Measurements from ENCODE around the gene NCBP3.
"Not testable (repeated sequence)": the region's sequence is repeated elsewhere in the genome, so short reads cannot be mapped to it uniquely, and the experiment has no call there.

Gene NCBP3

GRCh38 chr17:3879591-3880417 lies 33.8 kb upstream of the NCBP3 start:
- no peak for DNase-seq (ENCODE audit: low spot score)

- no peak for DNase-seq (ENCODE audit: low spot score)
These were observed 33.1 kb upstream of the NCBP3 start for GRCh38 chr17:3879186-3879585.

GRCh38 chr17:3877220-3877619 lies 31.2 kb upstream of the NCBP3 start:
- no peak for DNase-seq (ENCODE audit: low spot score)

GRCh38 chr17:3875317-3875716 lies 29.3 kb upstream of the NCBP3 start:
- no peak for DNase-seq (ENCODE audit: low spot score)

GRCh38 chr17:3873862-3874261 lies 27.8 kb upstream of the NCBP3 start:
- no peak for DNase-seq (ENCODE audit: low spot score)

- no peak for DNase-seq (ENCODE audit: low spot score)
These were observed 24.8 kb upstream of the NCBP3 start for GRCh38 chr17:3870871-3871306.

GRCh38 chr17:3867606-3868005 lies 21.6 kb upstream of the NCBP3 start:
- no peak for DNase-seq (ENCODE audit: low spot score)

GRCh38 chr17:3867106-3867505 lies 21.1 kb upstream of the NCBP3 start:
- DNase-seq (ENCODE audit: low spot score): no peak

GRCh38 chr17:3866276-3866675 lies 20.2 kb upstream of the NCBP3 start:
- peak; percentile 26 for DNase-seq (ENCODE audit: low spot score)

- peak; percentile 26 for DNase-seq (ENCODE audit: low spot score)
These were observed 19.1 kb upstream of the NCBP3 start for GRCh38 chr17:3865176-3865575.

- DNase-seq (ENCODE audit: low spot score): no peak
These were observed 18.5 kb upstream of the NCBP3 start for GRCh38 chr17:3864534-3864933.

GRCh38 chr17:3861761-3862681 lies 16.0 kb upstream of the NCBP3 start:
- no peak for DNase-seq (ENCODE audit: low spot score)

- DNase-seq (ENCODE audit: low spot score): no peak
These were observed 15.1 kb upstream of the NCBP3 start for GRCh38 chr17:3860939-3861700.

- no peak for DNase-seq (ENCODE audit: low spot score)
These were observed 13.9 kb upstream of the NCBP3 start for GRCh38 chr17:3859940-3860339.

GRCh38 chr17:3857261-3858105 lies 11.4 kb upstream of the NCBP3 start:
- DNase-seq (ENCODE audit: low spot score): no peak

- DNase-seq (ENCODE audit: low spot score): not testable (repeated sequence)
These were observed 8.2 kb upstream of the NCBP3 start for GRCh38 chr17:3854204-3854603.

- no peak for DNase-seq (ENCODE audit: low spot score)
These were observed 6.5 kb upstream of the NCBP3 start for GRCh38 chr17:3852561-3852960.

- DNase-seq (ENCODE audit: low spot score): no peak
These were observed 5.5 kb upstream of the NCBP3 start for GRCh38 chr17:3851461-3852100.

- DNase-seq (ENCODE audit: low spot score): no peak
These were observed 2.3 kb upstream of the NCBP3 start for GRCh38 chr17:3848229-3848835.

GRCh38 chr17:3847165-3847670 lies 1.2 kb upstream of the NCBP3 start:
- no peak for DNase-seq (ENCODE audit: low spot score)
